Small intestine (tissue), 7 donors: ENCODE data around the gene NDUFB6. TPM values are rescaled to one million over a fixed set of nuclear protein-coding genes. Genes with fewer than 3 reads are reported as not detected.
"Not testable (repeated sequence)": the region's sequence is repeated elsewhere in the genome, so short reads cannot be mapped to it uniquely, and the experiment has no call there.

Experiments
- DNase-seq, 2 donors: peaks; one replicate each; pipeline versions ENCODE4 v3.0.0 to v3.0.0-alpha.2; 2013
- FAIRE-seq: peaks from 2 replicates; lab custom pipeline; 2012; peaks lifted over from hg19 to GRCh38; lab: Jason Lieb, UNC
- H3K27ac ChIP-seq, 3 donors: one replicate each; pipeline ENCODE4 v1.5.1; 2013; ENCODE audit warnings: low read length in 2 of 3, mild to moderate bottlenecking in 2 of 3, control low read depth in 1 of 3, inconsistent platforms in 1 of 3, low read depth in 1 of 3, moderate library complexity in 1 of 3
- H3K27me3 ChIP-seq, 3 donors: one replicate each; pipeline ENCODE4 v1.6.1; 2013; ENCODE audit warnings: low read length in 3 of 3, inconsistent platforms in 1 of 3; ENCODE audit not compliant: control insufficient read depth in 3 of 3, insufficient read depth in 3 of 3
- H3K36me3 ChIP-seq, 3 donors: one replicate each; pipeline ENCODE4 v1.6.1; 2013; ENCODE audit warnings: low read length in 3 of 3, inconsistent platforms in 1 of 3, low read depth in 1 of 3, mild to moderate bottlenecking in 1 of 3, moderate library complexity in 1 of 3; ENCODE audit not compliant: control insufficient read depth in 3 of 3, insufficient read depth in 2 of 3
- H3K4me1 ChIP-seq, 3 donors: one replicate each; pipeline ENCODE4 v1.6.1; 2013; ENCODE audit warnings: low read length in 2 of 3, inconsistent platforms in 1 of 3, low read depth in 1 of 3, mild to moderate bottlenecking in 1 of 3, moderate library complexity in 1 of 3; ENCODE audit not compliant: control insufficient read depth in 3 of 3, insufficient read depth in 2 of 3
- H3K4me3 ChIP-seq, 3 donors: one replicate each; pipeline ENCODE4 v1.5.1; 2013; ENCODE audit warnings: low read length in 3 of 3, control low read depth in 1 of 3, inconsistent platforms in 1 of 3, low read depth in 1 of 3, mild to moderate bottlenecking in 1 of 3, moderate library complexity in 1 of 3
- H3K9me3 ChIP-seq, 2 donors: one replicate each; pipeline ENCODE4 v1.6.1; 2013; ENCODE audit warnings: low read depth in 1 of 2, low read length in 1 of 2; ENCODE audit not compliant: control insufficient read depth in 2 of 2, insufficient read depth in 1 of 2
- WGBS, 3 donors: extraction: QIAGEN DNeasy Blood & Tissue Kit; methylation state at CpG; one replicate each; pipeline ENCODE4 v1.1.7; 2013; 5-methylcytosine and 5-hydroxymethylcytosine counted together
- polyA plus RNA-seq, 4 donors: library from polyadenylated mRNA; stranded (reverse) in 3 of 4; unstranded in 1 of 4; fragments of 200-250 nt in 3 of 4; fragments of 120-200 nt in 1 of 4; gene quantifications; one replicate each; pipeline versions ENCODE4 v1.2.1 to v1.2.3, GENCODE V29; 2013
- donor health status: healthy with polysubstance abuse.
- donor health status: control.
- donor health status: control.
- donor health status: Bipolar disorder and iron deficiency.
- donor health status: healthy.

The NDUFB6 gene
- polyA plus RNA-seq, 4 donors, result 46.6 to 78.7 (median 61.9) TPM

DNA sequence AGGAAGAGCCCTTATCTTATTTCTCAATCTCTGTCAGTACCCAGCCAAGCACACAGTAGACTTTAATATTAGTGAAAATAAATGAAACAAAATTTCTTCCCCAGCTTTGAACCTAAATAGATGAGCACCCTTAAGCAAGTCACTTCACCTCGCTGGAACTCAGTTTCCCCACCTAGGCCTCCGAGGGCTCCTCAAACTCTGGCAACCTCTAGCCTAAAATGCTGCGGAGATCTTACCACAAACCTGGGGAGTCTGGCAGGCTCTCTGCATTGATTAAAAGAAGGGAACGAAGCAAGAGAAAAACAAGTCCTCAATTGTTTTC, 47.3 kb downstream of the NDUFB6 start:
- WGBS, 3 donors, result 0 to 1% (median 0%) methylated on average over 4 of the region's 4 CpGs
- Histone ChIP-seq H3K9me3 (no peaks in the 10 kb centered on the region), H3K4me1 (peaks cover 8 to 12% (median 10%) of the 10 kb centered on the region in 3 donors), H3K27me3 (no peaks in the 10 kb centered on the region), H3K4me3 (peak overlapping the region; percentile 54 to 71 (median 61)), H3K27ac (peak overlapping the region; percentile 64 to 88 (median 83)), H3K36me3 (peaks cover 0 to 3% (median 0%) of the 10 kb centered on the region in 3 donors)
- no peak for DNase-seq
- FAIRE-seq, result no peak

DNA sequence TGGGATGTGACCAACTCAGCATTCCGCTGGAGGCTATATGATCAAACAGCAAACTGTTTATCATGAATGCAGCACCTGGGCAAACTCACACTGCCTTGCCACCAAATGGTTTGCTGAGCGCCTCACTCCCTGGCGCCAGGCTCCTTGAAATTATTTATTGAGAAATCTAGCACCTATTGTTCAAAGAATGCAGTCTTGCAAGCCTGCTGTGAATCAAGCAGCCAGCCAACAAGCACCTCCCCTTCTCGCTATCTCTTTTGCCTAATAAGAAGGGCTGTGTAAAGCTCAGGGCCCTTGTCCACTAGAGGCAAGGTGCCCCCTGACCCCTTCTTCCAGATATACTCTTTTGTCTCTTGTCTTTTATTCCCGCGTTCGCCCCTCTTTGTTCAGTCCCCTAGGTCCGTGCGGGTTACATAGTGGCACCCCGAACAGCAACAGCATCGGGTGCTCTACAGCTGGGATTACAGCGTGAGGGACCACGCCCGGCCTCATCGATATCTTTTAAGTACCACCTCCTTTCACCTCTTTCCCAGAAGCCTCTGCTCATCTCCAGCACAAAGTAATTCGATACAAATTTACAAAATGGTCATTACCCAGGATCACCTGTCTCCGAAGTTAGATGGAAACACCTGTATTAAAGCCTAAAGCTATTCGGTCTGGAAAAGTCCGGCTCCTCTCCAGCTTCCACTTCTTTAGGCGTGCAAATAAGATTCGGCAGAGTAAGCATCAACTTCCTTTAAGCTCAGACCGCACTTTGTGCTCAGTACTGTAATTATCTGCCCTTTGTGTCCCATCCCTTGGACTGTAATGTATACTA, 47.9 kb downstream of the NDUFB6 start:
- Histone ChIP-seq H3K4me3 (peak overlapping the region; percentile 54 to 71 (median 61)), H3K27ac (peak overlapping the region; percentile 64 to 88 (median 83)), H3K4me1 (peaks cover 10 to 12% (median 10%) of the 10 kb centered on the region in 3 donors), H3K27me3 (no peaks in the 10 kb centered on the region), H3K36me3 (peaks cover 0 to 3% (median 0%) of the 10 kb centered on the region in 3 donors), H3K9me3 (no peaks in the 10 kb centered on the region)
- peak; percentile 66 to 79 for DNase-seq
- no peak for FAIRE-seq
- 12 to 21% (median 14%) methylated on average over 22 of the region's 22 CpGs for WGBS, 3 donors

DNA sequence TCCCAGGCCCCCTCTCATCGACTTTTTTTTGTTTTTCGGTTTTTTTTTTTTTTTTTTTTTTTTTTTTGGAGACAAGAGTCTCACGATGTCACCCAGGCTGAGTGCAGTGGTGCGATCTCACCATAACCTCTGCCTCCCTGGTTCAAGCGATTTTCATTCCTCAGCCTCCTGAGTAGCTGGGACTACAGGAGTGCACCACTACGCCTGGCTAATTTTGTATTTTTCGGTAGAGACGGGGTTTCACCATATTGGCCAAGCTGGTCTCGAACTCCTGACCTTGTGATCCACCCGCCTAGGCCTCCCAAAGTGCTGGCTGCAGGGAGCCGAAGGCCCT, 48.4 kb downstream of the NDUFB6 start:
- not testable (repeated sequence) for DNase-seq, H3K9me3 ChIP-seq, H3K36me3 ChIP-seq, FAIRE-seq, H3K27me3 ChIP-seq
- Histone ChIP-seq H3K27ac (peak overlapping the region in 1 of 3 donors; percentile 88), H3K4me3 (peak overlapping the region in 2 of 3 donors; percentile 54 to 61), H3K4me1 (peaks cover 10 to 12% (median 10%) of the 10 kb centered on the region in 3 donors)
- WGBS, 3 donors, result 84 to 88% (median 88%) methylated on average over 11 of the region's 11 CpGs

DNA sequence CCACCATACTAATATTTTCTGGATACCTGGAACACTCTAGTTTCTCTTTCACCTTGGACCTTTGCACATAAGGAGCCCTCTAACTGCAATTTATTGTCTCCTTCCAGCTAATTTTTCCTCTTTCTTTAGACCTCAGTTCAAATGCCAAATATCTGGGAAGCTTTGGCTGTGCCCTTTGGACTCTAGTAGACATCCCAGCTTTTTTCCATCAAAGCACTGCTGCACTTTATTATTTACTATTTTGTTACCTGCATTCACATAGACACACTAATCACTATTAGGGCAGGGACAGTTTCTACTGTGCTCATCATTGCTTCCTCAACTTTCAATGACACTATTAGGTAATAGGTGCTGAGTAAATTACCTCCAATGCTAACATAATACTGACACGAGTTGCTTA, 49.0 kb downstream of the NDUFB6 start:
- no peak overlapping the region for H3K4me3 ChIP-seq
- WGBS, 3 donors, result 28 to 64% (median 40%) methylated on average over 1 of the region's 1 CpG
- FAIRE-seq, result no peak
- H3K27ac ChIP-seq, result no peak overlapping the region
- peaks cover 0 to under 1% of the 10 kb centered on the region in 2 donors for H3K9me3 ChIP-seq
- no peaks in the 10 kb centered on the region for H3K27me3 ChIP-seq
- peak in 1 of 2 donors; percentile 6 for DNase-seq
- peaks cover 10 to 12% (median 10%) of the 10 kb centered on the region in 3 donors for H3K4me1 ChIP-seq
- peaks cover 0 to 3% (median 0%) of the 10 kb centered on the region in 3 donors for H3K36me3 ChIP-seq

DNA sequence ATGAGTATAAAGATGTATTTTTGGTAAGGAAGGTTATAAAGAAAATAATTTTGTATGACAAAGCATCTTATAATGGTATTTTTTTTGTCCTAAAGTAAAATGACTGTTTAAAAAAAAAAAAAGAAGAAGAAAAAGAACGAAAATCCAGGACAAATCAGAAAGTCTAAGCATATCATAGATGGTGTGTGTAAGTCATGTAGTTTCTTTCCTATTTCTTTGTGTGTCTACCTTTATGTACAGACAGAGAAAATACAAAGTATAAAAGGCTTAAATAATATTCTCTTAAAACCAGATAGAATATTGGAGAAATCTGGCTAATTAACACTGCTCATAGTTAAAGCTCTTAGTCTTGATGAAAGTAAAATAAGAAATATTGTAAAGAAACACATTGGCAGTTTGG, 54.7 kb downstream of the NDUFB6 start:
- 97 to 100% (median 98%) methylated on average over 1 of the region's 1 CpG for WGBS, 3 donors
- no peak for DNase-seq
- Histone ChIP-seq H3K4me3 (no peak overlapping the region), H3K36me3 (peaks cover 0 to 3% (median 2%) of the 10 kb centered on the region in 3 donors), H3K9me3 (peaks cover 0 to 4% of the 10 kb centered on the region in 2 donors), H3K27me3 (no peaks in the 10 kb centered on the region), H3K27ac (no peak overlapping the region), H3K4me1 (peaks cover 0 to 5% (median under 1%) of the 10 kb centered on the region in 3 donors)
- FAIRE-seq, result peak; percentile 57

DNA sequence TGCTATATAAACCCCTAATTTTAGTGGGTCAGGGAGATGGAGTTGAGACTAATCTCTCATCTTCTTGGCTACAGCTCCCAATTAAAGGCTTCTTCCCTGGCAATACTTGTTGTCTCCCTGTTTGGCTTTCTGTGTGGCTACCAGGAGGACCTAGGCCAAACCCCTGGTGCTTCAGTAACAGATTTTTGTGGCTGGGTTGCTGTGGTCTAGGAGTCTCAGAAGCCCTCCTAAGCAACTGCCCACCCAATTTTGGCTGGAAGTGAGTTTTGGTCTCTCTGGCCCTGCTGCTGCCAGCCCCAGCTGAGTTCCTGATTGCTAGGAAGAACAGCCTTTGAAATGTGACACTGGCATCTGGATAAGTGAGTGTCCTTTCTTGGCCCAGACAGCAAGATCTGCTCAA, 56.7 kb downstream of the NDUFB6 start:
- H3K9me3 ChIP-seq, result peaks cover 0 to 4% of the 10 kb centered on the region in 2 donors
- no peak overlapping the region for H3K4me3 ChIP-seq
- H3K27me3 ChIP-seq, result no peaks in the 10 kb centered on the region
- FAIRE-seq, result no peak
- peaks cover 0 to 3% (median 0%) of the 10 kb centered on the region in 3 donors for H3K4me1 ChIP-seq
- DNase-seq, result no peak
- no peak overlapping the region for H3K27ac ChIP-seq
- H3K36me3 ChIP-seq, result peaks cover 0 to 2% (median 0%) of the 10 kb centered on the region in 3 donors

DNA sequence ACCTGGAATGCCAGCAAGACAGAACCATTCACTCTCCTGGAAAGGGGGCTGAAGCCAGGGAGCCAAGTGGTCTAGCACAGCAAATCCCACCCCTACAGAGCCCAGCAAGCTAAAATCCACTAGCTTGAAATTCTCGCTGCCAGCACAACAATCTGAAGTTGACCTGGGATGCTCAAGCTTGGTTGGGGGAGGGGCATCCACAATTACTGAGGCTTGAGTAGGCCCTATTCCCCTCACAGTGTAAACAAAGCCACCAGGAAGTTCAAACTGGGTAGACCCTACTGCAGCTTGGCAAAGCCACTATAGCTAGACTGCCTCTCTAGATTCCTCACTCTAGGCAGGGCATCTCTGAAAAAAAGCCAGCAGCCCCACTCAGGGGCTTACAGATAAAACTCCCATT, 64.2 kb downstream of the NDUFB6 start:
- H3K4me1 ChIP-seq, result no peaks in the 10 kb centered on the region
- peaks cover 0 to 7% (median 0%) of the 10 kb centered on the region in 3 donors for H3K36me3 ChIP-seq
- H3K27ac ChIP-seq, result no peak overlapping the region
- H3K27me3 ChIP-seq, result no peaks in the 10 kb centered on the region
- FAIRE-seq (no peak), DNase-seq (no peak)
- WGBS, 3 donors, result 96 to 100% (median 98%) methylated on average over 1 of the region's 1 CpG
- no peak overlapping the region for H3K4me3 ChIP-seq
- H3K9me3 ChIP-seq, result no peaks in the 10 kb centered on the region

DNA sequence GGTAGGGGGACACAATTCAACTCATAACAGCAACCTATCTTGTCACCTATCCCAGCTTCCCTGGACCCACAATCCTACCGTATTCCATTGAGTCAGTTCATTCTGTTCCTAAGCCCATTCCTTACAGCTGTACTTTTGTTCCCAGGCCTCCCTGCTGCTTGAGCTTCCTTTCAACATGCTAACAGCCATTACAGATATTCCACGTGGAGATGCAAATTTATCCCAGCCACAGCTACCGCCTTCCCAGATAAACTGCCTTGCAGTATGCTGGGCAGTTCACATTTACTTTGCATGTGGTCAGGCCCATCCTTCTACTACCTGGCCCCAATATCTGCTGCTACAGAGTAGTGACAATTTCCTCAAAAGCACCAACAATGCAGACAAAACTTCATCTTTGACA, 70.0 kb downstream of the NDUFB6 start:
- DNase-seq (no peak), FAIRE-seq (no peak)
- H3K4me3 ChIP-seq, result no peak overlapping the region
- no peaks in the 10 kb centered on the region for H3K4me1 ChIP-seq
- no peaks in the 10 kb centered on the region for H3K27me3 ChIP-seq
- H3K27ac ChIP-seq, result no peak overlapping the region
- peaks cover 2 to 14% (median 2%) of the 10 kb centered on the region in 3 donors for H3K36me3 ChIP-seq
- WGBS, 3 donors, result 91 to 97% (median 93%) methylated on average over 3 of the region's 3 CpGs
- H3K9me3 ChIP-seq, result no peaks in the 10 kb centered on the region
